Superior temporal gyrus (tissue), 1 donor: Measurements from ENCODE around the gene MFN2.

Source experiments
- DNase-seq: peaks from one replicate; pipeline ENCODE4 v3.0.0-alpha.2; 2016; ENCODE audit errors: extremely low spot score

MFN2 gene

GRCh38 chr1:11960276-11960675, 20.0 kb upstream of the MFN2 start:
- no peak for DNase-seq

- peak; percentile 13 for DNase-seq
Measured at GRCh38 chr1:11960715-11961114, 19.5 kb upstream of the MFN2 start.

DNA sequence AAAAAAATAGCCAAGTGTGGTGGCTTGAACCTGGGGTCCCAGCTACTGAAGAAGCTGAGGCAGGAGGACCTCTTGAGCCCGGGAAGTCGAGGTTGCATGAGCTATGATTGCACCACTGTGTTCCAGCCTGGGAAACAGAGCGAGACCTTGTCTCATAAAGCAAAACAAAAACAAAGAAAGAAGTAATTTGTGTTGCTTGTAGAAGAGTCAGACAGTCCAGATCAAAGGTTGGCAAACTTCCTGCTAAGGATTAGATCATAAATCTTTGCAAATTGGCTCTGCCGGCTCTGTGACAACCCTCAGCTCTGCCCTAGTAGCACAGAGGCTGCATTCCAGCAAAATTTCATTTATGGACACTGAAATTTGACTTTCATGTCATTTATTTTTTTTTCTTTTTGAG, 19.0 kb upstream of the MFN2 start:
- peak; percentile 83 for DNase-seq

- no peak for DNase-seq
Measured at GRCh38 chr1:11963622-11964021, 16.6 kb upstream of the MFN2 start.

- no peak for DNase-seq
Measured at GRCh38 chr1:11964656-11965055, 15.6 kb upstream of the MFN2 start.

- peak; percentile 40 for DNase-seq
Measured at GRCh38 chr1:11967028-11967547, 13.2 kb upstream of the MFN2 start.

GRCh38 chr1:11970441-11971185, 9.6 kb upstream of the MFN2 start:
- no peak for DNase-seq

DNA sequence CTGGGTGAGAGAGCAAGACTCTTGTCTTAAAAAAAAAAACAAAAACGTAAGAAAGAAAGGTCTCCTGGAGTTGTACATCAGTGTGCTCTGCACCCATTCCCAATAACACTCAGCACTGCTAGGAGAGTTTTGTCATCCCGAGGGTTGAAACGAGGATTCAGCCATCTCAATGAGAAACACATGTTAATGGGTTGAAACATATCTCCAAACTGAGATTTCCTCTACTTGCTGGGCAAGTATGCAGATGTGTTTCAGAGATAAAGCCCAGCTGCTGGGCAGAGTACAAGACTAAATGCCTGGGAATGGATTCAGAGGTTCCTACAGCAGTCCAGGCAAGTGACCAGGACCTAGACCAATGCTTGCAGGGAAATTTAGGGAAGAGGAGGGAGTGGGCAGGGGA, 2.6 kb upstream of the MFN2 start:
- no peak for DNase-seq

DNA sequence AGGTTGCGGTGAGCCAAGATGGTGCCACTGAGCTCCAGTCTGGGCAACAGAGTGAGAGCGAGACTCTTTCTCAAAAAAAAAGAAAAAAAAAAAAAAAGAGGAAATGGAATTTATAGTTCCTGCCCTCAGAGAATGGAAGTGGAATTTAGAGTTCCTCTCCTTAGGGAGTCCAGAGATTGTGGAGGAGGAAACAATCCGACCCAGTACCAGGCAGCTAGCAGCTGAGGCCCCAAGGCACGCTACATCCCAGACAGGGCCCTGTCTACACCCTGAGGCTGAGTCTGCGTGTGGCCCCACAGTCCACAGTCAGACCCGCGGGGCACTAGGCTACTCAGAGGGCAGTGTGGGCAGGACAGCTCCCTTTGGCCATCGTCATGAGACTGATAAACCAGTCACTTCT, 1.9 kb upstream of the MFN2 start:
- no peak for DNase-seq

- DNase-seq: no peak
Measured at GRCh38 chr1:11979028-11979850, 1.0 kb upstream of the MFN2 start.

- DNase-seq: no peak
Measured at GRCh38 chr1:11980676-11980972, 380 bp downstream of the MFN2 start.

DNA sequence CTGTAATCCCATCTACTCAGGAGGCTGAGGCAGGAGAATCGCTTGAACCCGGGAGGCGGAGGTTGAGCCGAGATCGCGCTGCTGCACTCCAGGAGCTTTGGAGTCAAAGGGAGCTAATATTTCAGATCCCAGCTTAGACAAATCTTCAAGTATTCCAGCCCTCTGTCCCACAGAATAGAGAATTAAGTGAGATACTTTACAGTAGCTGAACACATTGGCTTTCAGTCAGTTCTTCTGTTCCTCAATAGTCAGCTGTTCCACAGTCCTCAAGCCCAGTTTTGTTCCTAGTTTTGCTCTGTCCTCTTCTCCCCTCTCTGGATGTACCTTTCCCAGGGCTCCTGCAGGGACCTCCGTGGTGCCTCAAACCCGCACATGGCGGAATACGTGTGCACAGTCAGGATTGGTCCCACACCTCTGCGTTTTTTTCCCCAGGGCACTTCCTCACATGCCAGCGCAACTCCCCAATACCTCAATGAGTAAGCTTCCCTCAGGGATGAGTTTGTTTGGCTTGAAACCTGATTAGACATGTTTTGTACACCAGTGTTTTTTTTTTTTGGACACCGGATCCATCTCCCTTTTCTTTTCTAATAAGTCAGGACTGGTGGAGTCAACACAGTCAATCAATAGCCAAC, 1.2 kb downstream of the MFN2 start:
- no peak for DNase-seq

- DNase-seq: no peak
Measured at GRCh38 chr1:11982010-11982392, 1.8 kb downstream of the MFN2 start.

DNA sequence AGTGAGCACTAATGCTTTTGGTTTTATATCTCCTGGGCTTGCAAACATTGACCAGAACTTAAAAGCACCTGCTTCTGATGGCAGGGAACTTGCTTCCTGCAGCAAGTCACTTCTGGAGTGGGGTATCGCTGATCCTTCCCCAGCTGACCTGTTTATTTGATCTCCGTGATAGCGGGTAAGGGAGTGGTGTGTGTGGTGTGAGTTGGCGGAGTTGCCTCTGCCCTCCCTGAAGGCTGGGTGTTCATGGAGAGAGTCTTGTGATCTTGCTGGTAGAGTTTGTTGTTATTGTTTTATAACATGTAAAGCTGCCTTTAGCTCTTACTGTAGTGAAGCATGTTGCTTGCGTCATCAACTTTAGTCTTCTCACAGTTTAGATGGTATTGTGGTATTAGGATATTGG, 3.9 kb downstream of the MFN2 start:
- DNase-seq: no peak

GRCh38 chr1:11984576-11984975, 4.3 kb downstream of the MFN2 start:
- no peak for DNase-seq

DNA sequence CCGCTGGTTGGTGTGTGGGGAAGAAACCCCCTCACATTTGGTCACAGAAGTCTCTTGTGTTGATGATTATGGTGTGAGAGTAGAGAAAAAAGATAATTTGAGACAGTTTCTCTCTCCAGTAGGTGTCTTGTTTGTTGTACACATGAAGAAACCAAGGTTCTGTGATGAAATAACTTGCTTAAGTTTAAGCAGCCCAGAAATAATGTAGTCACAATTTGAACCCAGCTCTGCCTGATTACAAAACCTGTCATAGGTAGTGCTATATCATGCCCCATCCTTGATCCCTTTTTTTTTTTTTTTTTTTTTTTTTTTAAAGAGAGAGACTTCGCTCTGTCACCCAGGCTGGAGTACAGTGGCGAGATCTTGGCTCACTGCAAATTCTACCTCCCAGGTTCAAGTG, 4.9 kb downstream of the MFN2 start:
- DNase-seq: no peak

GRCh38 chr1:11985851-11986250, 5.6 kb downstream of the MFN2 start:
- DNase-seq: no peak

DNA sequence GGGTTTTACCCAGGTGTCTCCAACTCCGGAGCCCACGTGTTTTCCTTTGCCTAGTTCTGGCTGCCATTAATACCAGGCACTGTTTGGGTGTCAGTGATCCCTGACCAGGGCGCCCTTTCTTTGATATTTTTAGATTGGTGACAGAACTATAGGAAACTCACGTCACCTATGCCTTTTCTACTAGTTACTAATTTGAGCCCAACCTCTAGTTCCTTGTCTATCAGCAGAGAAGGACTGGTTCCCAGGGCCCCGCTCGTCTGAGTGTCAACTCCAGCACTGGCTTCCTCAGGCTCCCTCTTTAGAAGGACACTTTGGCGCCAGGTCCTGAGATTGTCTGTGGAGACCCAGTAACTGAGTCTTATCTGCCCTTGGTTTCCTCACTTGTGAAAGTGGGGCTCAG, 9.4 kb downstream of the MFN2 start:
- no peak for DNase-seq

GRCh38 chr1:11990303-11991032, 10.2 kb downstream of the MFN2 start:
- no peak for DNase-seq

DNA sequence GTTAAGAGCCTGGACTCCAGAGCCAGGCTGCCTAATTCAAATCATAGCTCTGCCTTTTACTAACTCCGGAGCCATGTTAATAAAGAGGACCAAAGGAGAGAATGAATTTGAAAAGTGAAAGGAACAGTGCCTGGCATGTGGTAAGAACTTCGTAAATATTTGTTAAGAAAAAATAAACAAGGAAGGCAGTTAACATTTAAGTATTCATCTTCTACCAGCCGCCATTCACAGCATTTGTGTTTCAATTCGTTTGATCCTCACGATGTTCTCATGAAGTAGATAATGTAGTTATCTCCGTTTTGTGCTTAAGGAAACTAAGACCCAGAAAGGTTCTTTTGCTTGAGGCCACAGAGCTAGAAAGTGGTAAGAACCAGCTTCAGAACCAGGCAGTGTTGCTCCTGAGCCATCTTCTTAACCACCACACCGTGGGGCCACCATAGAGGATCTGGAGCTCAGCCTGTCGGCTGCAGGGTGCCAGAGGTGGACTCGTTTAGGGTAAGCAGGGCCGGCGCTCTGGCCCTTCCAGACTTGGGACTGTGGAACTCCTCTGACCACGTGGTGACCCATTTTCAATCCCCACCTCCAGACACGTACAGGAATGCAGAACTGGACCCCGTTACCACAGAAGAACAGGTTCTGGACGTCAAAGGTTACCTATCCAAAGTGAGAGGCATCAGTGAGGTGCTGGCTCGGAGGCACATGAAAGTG, 11.9 kb downstream of the MFN2 start:
- no peak for DNase-seq

DNA sequence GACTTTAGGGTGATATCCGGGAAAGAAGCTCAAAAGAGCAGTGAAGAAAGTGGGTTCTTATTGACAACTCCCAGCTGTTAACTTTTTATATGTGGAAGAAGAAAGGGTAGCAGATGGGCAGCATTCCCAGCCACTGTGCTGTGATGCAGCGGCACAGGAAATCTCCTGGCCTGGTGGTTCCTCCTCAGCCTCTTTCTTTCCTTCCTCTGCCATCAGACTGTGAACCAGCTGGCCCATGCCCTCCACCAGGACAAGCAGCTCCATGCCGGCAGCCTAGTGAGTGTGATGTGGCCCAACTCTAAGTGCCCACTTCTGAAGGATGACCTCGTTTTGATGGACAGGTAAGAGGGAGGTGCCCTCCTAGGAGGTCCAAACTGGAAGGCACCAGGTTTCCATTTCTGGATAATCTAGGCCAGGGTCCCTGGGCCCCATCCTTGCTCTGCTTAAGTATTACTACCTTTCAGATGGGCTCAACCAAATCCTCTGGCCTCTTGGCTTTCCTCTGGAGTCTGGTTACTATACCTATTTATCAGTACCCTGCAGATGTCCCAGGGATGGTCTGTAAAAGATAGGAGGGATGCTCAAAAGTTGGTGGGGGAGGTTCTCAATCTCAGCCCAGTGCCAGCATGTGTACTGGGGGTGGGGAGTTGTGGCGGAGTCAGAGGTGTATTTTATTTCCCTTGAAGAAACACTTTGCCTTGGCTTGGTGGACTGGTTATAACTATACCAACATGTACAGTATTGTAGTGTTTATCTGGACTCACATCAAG, 17.0 kb downstream of the MFN2 start:
- DNase-seq: no peak
